ENCODE data around the gene HNRNPDL.
"Not testable (repeated sequence)": the region's sequence is repeated elsewhere in the genome, so short reads cannot be mapped to it uniquely, and the experiment has no call there.

HNRNPDL gene

DNA sequence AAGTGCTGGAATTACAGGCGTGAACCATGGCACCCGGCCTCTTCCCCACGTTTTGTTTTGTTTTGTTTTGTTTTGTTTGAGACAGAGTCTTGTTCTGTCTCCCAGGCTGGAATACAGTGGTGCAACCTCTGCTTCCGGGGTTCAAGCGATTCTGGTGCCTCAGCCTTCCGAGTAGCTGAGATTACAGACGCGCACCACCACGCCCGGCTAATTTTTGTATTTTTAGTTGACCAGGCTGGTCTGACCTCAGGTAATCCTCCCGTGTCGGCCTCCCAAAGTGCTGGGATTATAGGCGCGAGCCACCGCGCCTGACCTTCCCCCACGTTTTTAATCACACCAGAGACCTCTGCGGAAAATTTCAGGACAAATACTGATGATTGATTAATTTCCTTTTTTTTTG is 2.3 kb upstream of the HNRNPDL start:
- no peak for DNase-seq (ENCODE audit: low read depth, low spot score)

DNA sequence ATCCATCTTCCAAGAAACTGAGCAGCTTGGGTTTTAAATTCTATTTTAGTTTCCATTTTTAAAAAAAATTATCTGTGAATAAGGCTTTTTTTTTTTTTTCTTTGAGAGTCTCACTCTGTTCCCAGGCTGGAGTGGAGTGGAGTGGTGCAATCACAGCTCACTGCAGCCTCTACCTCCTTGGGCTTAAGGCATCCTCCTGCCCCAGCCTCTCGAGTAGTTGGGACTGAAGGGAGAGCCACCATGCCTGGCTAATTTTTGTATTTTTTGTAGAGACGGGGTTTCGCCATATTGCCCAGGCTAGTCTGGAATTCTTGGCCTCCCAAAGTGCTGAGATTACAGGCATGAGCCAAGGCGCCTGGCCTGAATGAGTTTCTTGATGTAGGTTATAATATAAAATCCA is 1.6 kb upstream of the HNRNPDL start:
- no peak for DNase-seq (ENCODE audit: low read depth, low spot score)

DNA sequence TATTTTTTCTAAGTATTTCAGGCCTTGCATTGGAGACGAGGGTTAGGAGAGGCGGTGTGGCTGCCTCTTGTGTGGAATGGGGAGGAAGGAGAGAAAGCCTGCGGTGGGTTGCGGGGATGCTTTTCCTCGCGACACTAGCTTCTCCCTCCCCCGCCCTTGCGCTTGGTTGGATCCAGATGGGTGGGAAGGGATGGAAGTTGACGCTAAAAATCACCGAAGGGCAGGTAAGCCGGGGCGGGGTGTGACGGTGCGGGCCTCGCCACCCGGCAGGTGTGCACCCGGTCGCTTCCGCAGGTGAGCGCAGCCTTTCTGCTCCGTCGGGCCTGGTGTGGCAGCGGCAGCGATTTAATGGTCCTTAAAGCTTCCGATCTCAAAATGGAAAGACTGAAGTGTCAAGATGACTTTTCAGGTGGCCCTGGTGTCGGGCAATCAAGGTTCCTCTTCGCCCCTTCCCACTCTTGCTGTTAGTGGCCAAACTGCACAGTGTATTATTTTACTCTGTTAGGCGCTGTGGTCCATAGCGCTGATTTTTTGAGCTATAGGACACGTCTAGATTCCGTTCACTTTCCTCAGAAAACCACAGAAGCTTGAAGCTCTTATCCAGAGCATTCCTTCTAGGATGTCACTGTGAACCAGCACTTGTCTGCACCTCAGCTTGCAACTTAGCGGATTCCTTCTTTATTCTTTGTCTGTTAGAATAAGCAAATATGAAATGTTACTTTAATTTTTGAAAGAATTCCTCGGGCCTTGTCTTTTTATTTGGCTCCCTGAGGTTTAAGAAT is 893 bp upstream of the HNRNPDL start:
- no peak for DNase-seq (ENCODE audit: low read depth, low spot score)

- DNase-seq (ENCODE audit: low read depth, low spot score) = no peak
Measured at GRCh38 chr4:82429728-82430192, 502 bp downstream of the HNRNPDL start.

DNA sequence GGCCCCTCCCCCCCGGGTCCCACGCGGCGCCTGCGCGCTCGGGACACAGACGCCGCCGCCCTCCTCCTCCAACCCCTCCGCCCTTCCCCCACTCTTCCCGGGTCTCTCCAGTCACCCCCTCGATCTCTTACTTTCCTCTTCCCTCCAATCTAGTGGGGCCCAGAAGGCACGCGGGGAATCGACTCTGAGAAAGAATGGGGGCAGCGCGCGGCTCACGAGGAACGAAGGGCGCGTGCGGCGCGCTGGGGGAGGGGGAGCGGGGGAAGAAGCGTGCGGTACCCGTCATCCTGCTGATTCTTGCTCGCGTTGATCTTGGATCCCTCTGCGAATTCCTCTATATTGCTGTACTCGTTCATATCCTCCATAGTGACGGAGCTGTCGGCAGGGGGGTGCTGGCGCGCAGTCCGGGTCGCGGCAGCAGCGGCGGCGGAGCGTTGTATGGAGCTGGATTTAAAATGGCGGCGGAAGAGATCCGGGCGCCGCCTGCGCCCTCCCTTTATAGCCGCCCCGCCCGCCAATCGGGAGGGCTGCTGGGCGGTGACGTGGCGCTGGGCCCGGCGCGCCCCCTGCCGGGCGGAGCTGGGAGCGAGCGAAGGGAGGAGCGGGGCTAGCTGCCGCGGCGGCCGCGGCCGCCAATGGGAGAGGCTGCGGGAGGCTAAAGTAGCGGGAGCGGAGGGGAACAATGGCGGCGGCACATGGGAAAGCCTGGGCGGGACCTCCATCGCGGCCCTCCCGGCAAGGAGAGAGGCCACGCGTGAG is 1.1 kb downstream of the HNRNPDL start:
- no peak for DNase-seq (ENCODE audit: low read depth, low spot score)

DNA sequence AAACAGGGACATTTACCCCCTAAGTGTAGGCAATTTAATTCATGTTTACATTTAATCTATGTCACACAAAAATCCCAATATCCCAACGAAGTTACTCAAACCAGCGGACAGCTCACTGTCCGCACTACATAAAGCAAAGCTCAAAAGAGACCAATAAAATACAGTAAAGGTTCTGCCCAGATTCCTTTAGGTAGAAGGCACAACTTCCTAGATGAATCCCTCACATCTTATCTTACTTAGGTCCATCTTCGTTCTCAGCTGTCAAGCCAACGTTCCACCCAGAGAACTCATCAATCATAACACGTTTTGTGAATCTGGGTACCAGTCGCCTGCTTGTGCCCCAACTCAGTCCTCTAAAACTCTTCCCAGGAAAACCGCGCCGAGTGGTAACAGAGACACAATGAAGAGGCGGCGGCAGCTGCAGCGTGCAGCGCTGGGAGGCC is 1.7 kb downstream of the HNRNPDL start:
- DNase-seq (ENCODE audit: low read depth, low spot score) = no peak

DNA sequence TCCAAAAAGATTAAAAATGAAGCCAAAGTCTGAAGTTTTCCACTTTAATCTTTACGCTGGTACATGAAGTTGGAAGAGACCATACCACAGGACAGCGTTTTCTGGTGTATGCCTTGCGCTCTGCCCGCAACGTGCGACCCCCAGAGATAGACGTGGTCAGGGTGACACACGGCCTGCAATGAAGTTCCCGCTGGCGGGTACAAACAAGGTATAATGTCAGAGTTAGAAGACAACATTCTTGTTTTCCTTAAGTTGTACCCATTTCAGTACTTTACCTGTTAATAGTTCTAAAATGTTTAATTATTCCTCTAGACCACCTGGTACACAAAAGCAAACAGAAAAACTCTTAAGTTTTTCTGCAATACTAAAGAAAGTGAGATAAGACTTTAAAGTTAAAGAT is 4.8 kb downstream of the HNRNPDL start:
- no peak for DNase-seq (ENCODE audit: low read depth, low spot score)

DNA sequence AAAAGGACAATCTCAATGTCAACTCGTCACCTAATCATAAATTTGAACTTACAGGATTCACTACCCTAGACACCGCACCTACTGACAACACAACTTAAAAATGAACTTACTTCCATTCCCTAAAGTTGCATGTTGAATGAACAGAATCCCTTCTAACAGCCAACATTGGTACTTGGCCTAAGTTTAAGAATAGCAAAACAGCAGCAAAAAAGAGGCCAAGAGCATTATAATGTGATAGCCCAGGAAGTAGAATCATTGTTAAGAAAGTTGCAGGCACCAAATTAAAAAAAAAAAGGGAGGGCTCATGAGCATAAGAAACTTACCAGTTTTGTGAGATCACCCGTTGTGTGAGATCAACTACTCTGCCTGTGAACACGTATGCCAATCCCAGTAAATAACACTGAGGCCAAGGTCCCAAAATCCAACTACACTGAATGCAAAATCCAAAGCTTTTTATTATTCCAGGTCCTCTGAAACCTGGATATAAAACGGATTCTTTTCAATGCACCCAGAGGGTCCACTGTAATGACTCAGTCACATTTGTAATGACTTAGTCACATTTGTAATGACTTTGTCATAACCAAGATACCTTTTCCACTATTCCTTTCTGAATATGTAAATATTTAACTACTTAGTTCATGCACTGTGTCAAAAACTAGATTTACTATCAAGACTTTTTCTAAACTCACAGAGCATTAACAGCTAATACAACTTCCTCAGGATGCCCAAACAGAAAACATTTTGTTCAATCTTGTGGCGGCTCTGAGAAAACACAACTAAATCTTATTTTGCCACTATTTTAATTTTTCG is 6.8 kb downstream of the HNRNPDL start:
- DNase-seq (ENCODE audit: low read depth, low spot score) = no peak

DNA sequence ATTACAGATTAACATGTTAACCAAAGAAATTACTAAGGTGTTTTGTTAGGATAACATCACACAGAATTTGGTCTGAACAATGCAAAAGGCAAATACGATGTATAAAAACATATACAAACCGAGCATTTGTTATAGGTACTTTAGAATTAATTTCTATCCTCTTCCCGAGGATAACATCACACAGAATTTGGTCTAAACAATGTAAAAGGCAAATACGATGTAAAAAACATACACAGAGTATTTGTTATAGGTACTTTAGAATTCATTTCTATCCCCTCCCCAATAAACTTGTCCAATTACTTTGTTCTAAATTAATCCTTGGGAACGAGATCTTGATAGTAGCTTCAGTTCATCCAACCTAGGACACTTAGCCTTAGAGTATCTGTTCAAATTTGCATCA is 7.6 kb downstream of the HNRNPDL start:
- DNase-seq (ENCODE audit: low read depth, low spot score) = no peak

- DNase-seq (ENCODE audit: low read depth, low spot score) = no peak
Measured at GRCh38 chr4:82421796-82422560, 8.3 kb downstream of the HNRNPDL start.

GRCh38 chr4:82419451-82419850 is 10.8 kb downstream of the HNRNPDL start:
- no peak for DNase-seq (ENCODE audit: low read depth, low spot score)

DNA sequence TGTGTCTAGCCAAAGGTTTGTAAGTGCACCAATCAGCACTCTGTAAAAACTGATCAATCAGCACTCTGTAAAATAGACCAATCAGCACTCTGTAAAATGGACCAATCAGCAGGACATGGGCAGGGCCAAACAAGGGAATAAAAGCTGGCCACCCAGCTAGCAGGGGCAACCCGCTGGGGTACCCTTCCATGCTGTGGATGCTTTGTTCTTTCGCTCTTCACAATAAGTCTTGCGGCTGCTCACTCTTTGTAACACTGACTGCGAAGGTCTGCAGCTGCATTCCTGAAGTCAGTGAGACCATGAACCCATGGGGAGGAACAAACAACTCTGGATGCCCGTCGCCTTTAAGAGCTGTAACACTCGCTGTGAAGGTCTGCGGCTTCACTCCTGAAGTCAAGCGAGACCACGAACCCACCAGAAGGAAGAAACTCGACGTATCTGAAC is 14.3 kb downstream of the HNRNPDL start:
- no peak for DNase-seq (ENCODE audit: low read depth, low spot score)

GRCh38 chr4:82415061-82415460 is 15.2 kb downstream of the HNRNPDL start:
- DNase-seq (ENCODE audit: low read depth, low spot score) = not testable (repeated sequence)

GRCh38 chr4:82403725-82404124 is 26.5 kb downstream of the HNRNPDL start:
- no peak for DNase-seq (ENCODE audit: low read depth, low spot score)

DNA sequence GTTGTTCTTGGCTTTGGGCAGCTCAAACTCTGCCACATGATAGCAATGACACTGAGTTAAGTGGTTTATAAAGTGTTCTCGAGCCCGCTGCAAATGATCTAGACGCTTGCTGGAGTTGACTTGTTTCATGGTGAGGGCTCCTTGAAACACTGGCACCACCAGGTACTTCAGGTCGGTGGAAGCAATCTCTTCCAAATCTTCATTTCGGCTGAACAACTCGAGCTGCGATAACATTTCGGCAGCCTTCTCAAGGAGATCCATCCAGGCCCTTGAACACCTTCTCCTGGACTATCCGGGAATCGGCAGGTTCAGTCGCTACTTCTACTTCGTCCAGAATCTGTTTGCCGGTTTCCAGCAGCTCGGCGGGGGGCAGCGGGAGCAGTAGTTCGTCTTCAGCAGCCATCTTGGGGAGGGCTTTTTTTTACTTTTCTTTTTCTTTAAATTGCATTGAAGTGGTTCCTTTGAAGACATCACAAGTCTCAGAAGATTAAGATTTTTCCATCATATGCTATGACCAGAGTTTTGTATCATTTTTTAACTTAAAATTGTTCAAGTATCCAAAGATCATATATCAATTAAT is 28.0 kb downstream of the HNRNPDL start:
- DNase-seq (ENCODE audit: low read depth, low spot score) = no peak

GRCh38 chr4:82401600-82401999 is 28.7 kb downstream of the HNRNPDL start:
- no peak for DNase-seq (ENCODE audit: low read depth, low spot score)

- DNase-seq (ENCODE audit: low read depth, low spot score) = no peak
Measured at GRCh38 chr4:82398263-82398662, 32.0 kb downstream of the HNRNPDL start.

DNA sequence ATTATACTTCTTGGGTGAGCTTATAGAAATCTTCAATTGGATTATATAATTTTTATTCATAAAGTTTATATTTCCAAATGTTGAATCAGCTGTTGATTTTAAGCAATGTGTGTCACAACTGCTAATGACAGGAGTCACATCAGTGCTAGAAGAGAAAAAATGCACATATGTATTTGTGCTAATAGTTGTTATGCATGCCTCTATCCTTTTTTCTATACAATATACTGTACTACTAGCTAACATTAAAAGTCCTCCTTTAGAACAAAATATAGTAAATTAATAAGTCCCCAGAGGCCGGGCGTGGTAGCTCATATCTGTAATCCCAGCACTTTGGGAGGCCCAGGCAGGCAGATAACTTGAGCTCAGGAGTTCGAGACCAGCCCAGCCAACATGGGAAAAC is 32.7 kb downstream of the HNRNPDL start:
- DNase-seq (ENCODE audit: low read depth, low spot score) = no peak

DNA sequence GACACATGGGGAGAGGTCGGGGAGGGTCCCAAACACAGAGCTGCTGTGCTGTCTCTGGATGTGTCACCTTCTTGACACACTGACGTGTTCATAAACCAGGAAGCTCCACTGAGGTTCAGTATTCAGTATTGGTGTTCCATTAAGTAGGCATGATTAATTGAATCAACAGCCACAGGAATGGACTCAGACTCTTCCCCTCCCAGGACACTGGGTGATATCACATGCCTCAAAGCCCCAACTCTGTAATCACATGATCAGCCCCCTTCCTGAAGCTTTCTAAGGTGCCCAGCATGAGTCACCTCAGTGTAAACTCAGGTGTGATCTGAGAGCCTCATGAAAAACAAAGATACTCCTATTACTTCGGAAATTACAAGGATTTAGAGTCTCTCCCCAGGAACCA is 35.4 kb downstream of the HNRNPDL start:
- no peak for DNase-seq (ENCODE audit: low read depth, low spot score)

DNA sequence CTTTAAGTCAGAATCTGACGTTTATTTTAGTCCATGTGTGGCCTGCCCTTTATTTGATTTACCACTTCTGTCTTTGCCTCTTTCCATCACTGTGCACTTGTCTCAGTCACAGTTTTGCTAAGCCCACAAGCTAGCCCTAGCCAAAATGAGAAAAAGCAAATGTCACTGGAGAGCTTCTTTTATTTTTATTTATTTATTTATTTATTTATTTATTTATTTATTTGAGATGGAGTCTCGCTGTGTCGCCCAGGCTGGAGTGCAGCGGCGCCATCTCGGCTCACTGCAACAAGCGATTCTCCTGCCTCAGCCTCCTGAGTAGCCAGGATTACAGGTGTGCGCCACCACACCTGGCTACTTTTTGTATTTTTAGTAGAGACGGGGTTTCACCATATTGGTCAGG is 40.2 kb downstream of the HNRNPDL start:
- not testable (repeated sequence) for DNase-seq (ENCODE audit: low read depth, low spot score)

GRCh38 chr4:82388405-82388804 is 41.9 kb downstream of the HNRNPDL start:
- no peak for DNase-seq (ENCODE audit: low read depth, low spot score)

All from iPS DF 19.7 (cell line).